HCT116 (cell line): ENCODE data around the gene DGKB. TPM values are rescaled to one million over a fixed set of nuclear protein-coding genes. Genes with fewer than 3 reads are reported as not detected.

Source experiments
- ATAC-seq: fragments of 200-7000 bp; cut with Tn5 transposase; 2 replicates; pipeline ENCODE4 v1.9.1; 2020; ENCODE audit warnings: mild to moderate bottlenecking, moderate library complexity
- BruUV-seq: library from RNA; stranded (reverse); fragments of 400-500 nt; replicated peaks from 2 replicates; lab custom pipeline; 2021; lab: Mats Ljungman, UMichigan
- CTCF ChIA-PET: fragments of 300-600 bp; sonication (Branson Sonifier 250); formaldehyde crosslinking; loops from one replicate; lab custom pipeline; 2021; ENCODE audit warnings: antibody characterized with exemption; lab: Charles Lee
- POLR2A ChIA-PET: fragments of 300-600, 350-600 bp; sonication (Branson Sonifier 250); formaldehyde crosslinking; loops from one replicate; lab custom pipeline; 2021; ENCODE audit warnings: antibody characterized with exemption; lab: Charles Lee
- RAD21 ChIA-PET, 2 experiments: fragments of 300-600 bp; sonication (Branson Sonifier 250); formaldehyde crosslinking; loops; one replicate each; lab custom pipeline; 2023; ENCODE audit warnings: low total read pairs in 2 of 2; ENCODE audit not compliant: uncharacterized antibody in 2 of 2, unreplicated experiment in 2 of 2, low non-redundant PET in 1 of 2; lab: Charles Lee
- DNase-seq: peaks from one replicate; pipeline ENCODE4 v3.0.0-alpha.2; 2010; ENCODE audit warnings: low read depth, low spot score
- H2AFZ ChIP-seq: fragments of 200-600 bp; shearing (Covaris generic), sonication (generic); 2 replicates; pipeline ENCODE4 v1.6.1; 2017; ENCODE audit warnings: low read depth, mixed run types, mixed read lengths, antibody characterized with exemption, low read length; ENCODE audit not compliant: poor library complexity, severe bottlenecking
- H3K27ac ChIP-seq: 2 replicates; pipeline ENCODE4 v1.5.1; 2012; ENCODE audit warnings: low read depth, low read length
- H3K27me3 ChIP-seq: fragments of 200-600 bp; sonication (generic); 2 replicates; pipeline ENCODE4 v1.6.1; 2016; ENCODE audit warnings: mixed run types, low read length, mixed read lengths; ENCODE audit not compliant: insufficient read depth
- H3K36me3 ChIP-seq, 2 experiments: fragments of 200-500 bp in 1 of 2; fragments of 200-600 bp in 1 of 2; sonication (Bioruptor generic) in 1 of 2; sonication (generic) in 1 of 2; 2 replicates each; pipeline versions ENCODE4 v1.5.1 to v1.6.1; 2014 to 2016; ENCODE audit warnings: low read length in 2 of 2, inconsistent platforms in 1 of 2, mixed read lengths in 1 of 2, mixed run types in 1 of 2; ENCODE audit not compliant: insufficient read depth in 2 of 2, control insufficient read depth in 1 of 2
- H3K4me1 ChIP-seq, 2 experiments: fragments of 200-600 bp in 1 of 2; sonication (generic) in 1 of 2; 2 replicates each; pipeline versions ENCODE4 v1.5.1 to v1.6.1; 2012 to 2017; ENCODE audit warnings: low read length in 2 of 2, inconsistent platforms in 1 of 2, mild to moderate bottlenecking in 1 of 2, mixed read lengths in 1 of 2, mixed run types in 1 of 2, moderate library complexity in 1 of 2; ENCODE audit not compliant: insufficient read depth in 2 of 2, control insufficient read depth in 1 of 2
- H3K4me2 ChIP-seq: fragments of 200-600 bp; sonication (generic); 2 replicates; pipeline ENCODE4 v1.6.1; 2017; ENCODE audit warnings: mixed run types, low read length, mixed read lengths
- H3K4me3 ChIP-seq, 2 experiments: fragments of 200-600 bp in 1 of 2; sonication (generic) in 1 of 2; replicated peaks in 1 of 2; 2 replicates each; pipeline ENCODE4 v1.5.1; 2011 to 2016; ENCODE audit warnings: low read length in 2 of 2, control low read depth in 1 of 2, low read depth in 1 of 2, mild to moderate bottlenecking in 1 of 2, mixed read lengths in 1 of 2, mixed run types in 1 of 2
- H3K79me2 ChIP-seq: fragments of 200-600 bp; sonication (generic); 2 replicates; pipeline ENCODE4 v1.6.1; 2017; ENCODE audit warnings: mild to moderate bottlenecking, mixed run types, low read length, moderate library complexity, mixed read lengths; ENCODE audit not compliant: insufficient read depth
- H3K9ac ChIP-seq: fragments of 200-600 bp; sonication (generic); 2 replicates; pipeline ENCODE4 v1.6.1; 2016; ENCODE audit warnings: low read length, mixed read lengths
- H3K9me2 ChIP-seq: fragments of 200-600 bp; sonication (generic), shearing (Covaris generic); 2 replicates; pipeline ENCODE4 v1.6.1; 2017; ENCODE audit warnings: mixed run types, mild to moderate bottlenecking, moderate library complexity; ENCODE audit not compliant: insufficient read depth
- H3K9me3 ChIP-seq, 2 experiments: fragments of 200-500 bp in 1 of 2; fragments of 200-600 bp in 1 of 2; sonication (Bioruptor generic) in 1 of 2; sonication (generic) in 1 of 2; 2 replicates each; pipeline ENCODE4 v1.6.1; 2014 to 2017; ENCODE audit warnings: low read length in 2 of 2, mixed read lengths in 2 of 2, inconsistent platforms in 1 of 2, low read depth in 1 of 2, mild to moderate bottlenecking in 1 of 2, mixed run types in 1 of 2, moderate library complexity in 1 of 2; ENCODE audit not compliant: control insufficient read depth in 1 of 2, insufficient read depth in 1 of 2
- H4K20me1 ChIP-seq: fragments of 200-600 bp; sonication (generic), shearing (Covaris generic); 2 replicates; pipeline ENCODE4 v1.6.1; 2017; ENCODE audit warnings: mixed run types, mild to moderate bottlenecking, moderate library complexity; ENCODE audit not compliant: insufficient read depth
- ATF3 ChIP-seq: IDR thresholded peaks from 2 replicates; pipeline ENCODE4 v1.6.1; 2012
- CBX3 ChIP-seq: IDR thresholded peaks from 2 replicates; pipeline ENCODE4 v1.6.1; 2012; ENCODE audit warnings: low read depth
- CTCF ChIP-seq, 3 experiments: fragments of 200-600 bp in 1 of 3; sonication (generic) in 1 of 3; IDR thresholded peaks in 2 of 3; conservative IDR thresholded peaks in 1 of 3; 2 replicates each; pipeline ENCODE4 v1.5.1; 2012 to 2017; ENCODE audit warnings: low read depth in 2 of 3, low read length in 2 of 3, antibody characterized with exemption in 1 of 3, borderline replicate concordance in 1 of 3, control low read depth in 1 of 3, mild to moderate bottlenecking in 1 of 3, mixed read lengths in 1 of 3, mixed run types in 1 of 3, moderate library complexity in 1 of 3; ENCODE audit not compliant: insufficient read depth in 1 of 3
- EGR1 ChIP-seq: IDR thresholded peaks from 2 replicates; pipeline ENCODE4 v1.6.1; 2012; ENCODE audit warnings: low read depth
- EZH2 ChIP-seq: fragments of 200-600 bp; sonication (generic); IDR thresholded peaks from 2 replicates; pipeline ENCODE4 v1.6.1; 2017; ENCODE audit warnings: antibody characterized with exemption, mixed run types
- EZH2phosphoT487 ChIP-seq: fragments of 200-600 bp; IDR thresholded peaks from 2 replicates; pipeline ENCODE4 v1.6.1; 2018; ENCODE audit warnings: antibody characterized with exemption, borderline replicate concordance
- JUND ChIP-seq: IDR thresholded peaks from 2 replicates; pipeline ENCODE4 v1.6.1; 2012
- POLR2A ChIP-seq: IDR thresholded peaks from 2 replicates; pipeline ENCODE4 v1.7.0; 2011; ENCODE audit warnings: borderline replicate concordance; ENCODE audit not compliant: insufficient read depth, insufficient read length; ENCODE audit errors: extremely low read depth
- POLR2AphosphoS5 ChIP-seq: IDR thresholded peaks from 2 replicates; pipeline ENCODE4 v1.6.1; 2011; ENCODE audit warnings: mild to moderate bottlenecking, low read depth, low read length, moderate library complexity
- RAD21 ChIP-seq: IDR thresholded peaks from 2 replicates; pipeline ENCODE4 v1.6.1; 2012; ENCODE audit warnings: low read depth, mild to moderate bottlenecking
- SIN3A ChIP-seq: IDR thresholded peaks from 2 replicates; pipeline ENCODE4 v1.6.1; 2012; ENCODE audit warnings: low read depth
- SP1 ChIP-seq: IDR thresholded peaks from 2 replicates; pipeline ENCODE4 v1.6.1; 2012; ENCODE audit warnings: low read depth
- SRF ChIP-seq: IDR thresholded peaks from 2 replicates; pipeline ENCODE4 v1.6.1; 2012; ENCODE audit warnings: low read depth
- YY1 ChIP-seq: IDR thresholded peaks from 2 replicates; pipeline ENCODE4 v1.6.1; 2011; ENCODE audit warnings: low read length, low read depth, moderate library complexity, mild to moderate bottlenecking; ENCODE audit not compliant: insufficient replicate concordance; ENCODE audit errors: extremely low read depth
- ZBTB33 ChIP-seq: IDR thresholded peaks from 2 replicates; pipeline ENCODE4 v1.6.1; 2011; ENCODE audit warnings: mild to moderate bottlenecking, low read length, moderate library complexity; ENCODE audit not compliant: insufficient replicate concordance; ENCODE audit errors: extremely low read depth
- ZFX ChIP-seq: fragments of 450-650 bp; IDR thresholded peaks from 2 replicates; pipeline ENCODE4 v1.6.1; 2017
- ZNF274 ChIP-seq: fragments of 200-500 bp; sonication (Bioruptor generic); IDR thresholded peaks from 2 replicates; pipeline ENCODE4 v1.6.1; 2014; ENCODE audit warnings: mild to moderate bottlenecking, low read depth, low read length, inconsistent platforms
- intact Hi-C: fragments of 100-400 bp; cut with micrococcal nuclease; formaldehyde crosslinking; loops from 2 replicates; pipeline ENCODE4 v1.10.0; 2022
- total RNA-seq: library from RNA; stranded (reverse); gene quantifications from one replicate; pipeline ENCODE4 v1.2.1, GENCODE V29; 2021; ENCODE audit not compliant: unreplicated experiment
- TF ChIP-seq, protein P1 (sequence below): IDR thresholded peaks from 2 replicates; pipeline ENCODE4 v1.6.1; 2012

DGKB gene
- total RNA-seq, 1 experiment from 2014 or later = 0.05 TPM

GRCh38 chr7:14196555-14196954 is 706.0 kb downstream of the DGKB start:
- H3K9me3 ChIP-seq = no peaks in the 10 kb centered on the region
- H4K20me1 ChIP-seq = no peaks in the 10 kb centered on the region
- no peak overlapping the region for H3K9ac ChIP-seq
- RAD21 ChIA-PET = no interaction called here
- no peaks in the 10 kb centered on the region for H3K27me3 ChIP-seq
- no peak overlapping the region for H3K4me2 ChIP-seq
- no peak overlapping the region for H3K27ac ChIP-seq
- peaks cover 0 to 6% of the 10 kb centered on the region in 2 experiments; a peak in 2 of 4 replicates for H3K4me1 ChIP-seq
- no peak for DNase-seq
- ATAC-seq = no peak
- H2AFZ ChIP-seq = no peak overlapping the region
- intact Hi-C loops = no loop called here
- no TSS peak for BruUV-seq
- H3K4me3 ChIP-seq = no peak overlapping the region
- H3K9me2 ChIP-seq = no peaks in the 10 kb centered on the region
- H3K79me2 ChIP-seq = no peaks in the 10 kb centered on the region
- H3K36me3 ChIP-seq = no peaks in the 10 kb centered on the region
- CTCF ChIA-PET = no interaction called here
- POLR2A ChIA-PET = no interaction called here
- TF ChIP-seq CTCF (IDR thresholded peaks at IDR 0.05 in 2 of 3, conservative IDR thresholded peaks at IDR 0.05 in 1 of 3; ENCODE audit: borderline replicate concordance in 1 of 3, insufficient read depth in 1 of 3, low read depth in 2 of 3, low read length in 2 of 3) (no peak), ZNF274 (no peak), YY1 (no peak), SRF (no peak), ZFX (no peak), ZBTB33 (no peak), EZH2phosphoT487 (no peak), CBX3 (no peak), SIN3A (no peak), POLR2AphosphoS5 (no peak), POLR2A (no peak), SP1 (no peak), ATF3 (no peak), EGR1 (no peak), EZH2 (no peak), JUND (no peak), RAD21 (no peak)
- TF ChIP-seq, protein P1, sequence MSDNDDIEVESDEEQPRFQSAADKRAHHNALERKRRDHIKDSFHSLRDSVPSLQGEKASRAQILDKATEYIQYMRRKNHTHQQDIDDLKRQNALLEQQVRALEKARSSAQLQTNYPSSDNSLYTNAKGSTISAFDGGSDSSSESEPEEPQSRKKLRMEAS = no peak
